ENCODE results near the gene S100A2. TPM values are rescaled to one million over a fixed set of nuclear protein-coding genes. Genes with fewer than 3 reads are reported as not detected.

Gene S100A2
- total and polyA plus RNA-seq, 2 of the 8 experiments (the other 6 are each of a cell fraction or from before 2014, with no cell fraction given), result 0.86 TPM; not detected in 1

- TF ChIP-seq YY1 (IDR thresholded peaks at IDR 0.05; ENCODE audit: low read depth, low read length) (no peak), RBBP5 (IDR thresholded peaks at IDR 0.05; ENCODE audit: borderline replicate concordance, low read depth, low read length) (no peak), RAD21 (IDR thresholded peaks at IDR 0.05 in 1 of 2, conservative IDR thresholded peaks at IDR 0.05 in 1 of 2; ENCODE audit: low read depth in 2 of 2, low read length in 2 of 2) (no peak), CHD2 (IDR thresholded peaks at IDR 0.05; ENCODE audit: low read length) (no peak)
Observed at GRCh38 chr1:153549741-153550397, 15.8 kb downstream of the S100A2 start (continued).
